HepG2 (cell line): ENCODE measurements around the gene GDF11. TPM values are rescaled to one million over a fixed set of nuclear protein-coding genes. Genes with fewer than 3 reads are reported as not detected.

Experiments
- KIAA2018 ChIP-seq: sonication (generic); formaldehyde crosslinking; IDR thresholded peaks from 2 replicates; pipeline ENCODE4 v1.5.0; 2020; ENCODE audit warnings: mild to moderate bottlenecking, missing genetic modification reagents, borderline replicate concordance
- MTA1 ChIP-seq: sonication (generic); formaldehyde crosslinking; IDR thresholded peaks from 2 replicates; pipeline ENCODE4 v1.4.0; 2020; ENCODE audit warnings: missing genetic modification reagents, mild to moderate bottlenecking, borderline replicate concordance
- PLSCR1 ChIP-seq: sonication (generic); formaldehyde crosslinking; IDR thresholded peaks from 2 replicates; pipeline ENCODE4 v1.5.0; 2020; ENCODE audit warnings: missing genetic modification reagents, mild to moderate bottlenecking, borderline replicate concordance
- SOX6 ChIP-seq, 2 experiments: fragments of 450-650 bp in 1 of 2; sonication (generic) in 1 of 2; formaldehyde crosslinking in 1 of 2; IDR thresholded peaks; 2 replicates each; pipeline versions ENCODE4 v1.4.0 to v1.6.1; 2017 to 2020; ENCODE audit warnings: antibody characterized with exemption in 1 of 2, mild to moderate bottlenecking in 1 of 2, missing genetic modification reagents in 1 of 2
- TOE1 ChIP-seq: sonication (generic); formaldehyde crosslinking; IDR thresholded peaks from 2 replicates; pipeline ENCODE4 v1.4.0; 2020; ENCODE audit warnings: mild to moderate bottlenecking, missing genetic modification reagents
- ZBTB10 ChIP-seq: sonication (generic); formaldehyde crosslinking; IDR thresholded peaks from 2 replicates; pipeline ENCODE4 v1.4.0; 2020; ENCODE audit warnings: missing genetic modification reagents, borderline replicate concordance
- ZBTB7A ChIP-seq: sonication (generic); formaldehyde crosslinking; IDR thresholded peaks from 2 replicates; pipeline ENCODE4 v1.8.0; 2022; ENCODE audit warnings: mild to moderate bottlenecking, missing genetic modification reagents
- ZFP41 ChIP-seq: sonication (generic); formaldehyde crosslinking; IDR thresholded peaks from 2 replicates; pipeline ENCODE4 v1.4.0; 2020; ENCODE audit warnings: mild to moderate bottlenecking, missing genetic modification reagents, borderline replicate concordance
- ZNF235 ChIP-seq: sonication (generic); formaldehyde crosslinking; IDR thresholded peaks from 2 replicates; pipeline ENCODE4 v1.8.1; 2023; ENCODE audit warnings: mild to moderate bottlenecking, missing genetic modification reagents, borderline replicate concordance
- ZNF264 ChIP-seq: sonication (generic); formaldehyde crosslinking; IDR thresholded peaks from 2 replicates; pipeline ENCODE4 v1.4.0; 2020; ENCODE audit warnings: missing genetic modification reagents
- ZNF30 ChIP-seq: sonication (generic); formaldehyde crosslinking; IDR thresholded peaks from 2 replicates; pipeline ENCODE4 v1.5.0; 2020; ENCODE audit warnings: mild to moderate bottlenecking, missing genetic modification reagents
- ZNF430 ChIP-seq: sonication (generic); formaldehyde crosslinking; IDR thresholded peaks from 2 replicates; pipeline ENCODE4 v1.9.0; 2021; ENCODE audit warnings: mild to moderate bottlenecking, missing genetic modification reagents
- ZNF691 ChIP-seq: sonication (generic); formaldehyde crosslinking; IDR thresholded peaks from 2 replicates; pipeline ENCODE4 v1.4.0; 2020; ENCODE audit warnings: missing genetic modification reagents, low read depth, mild to moderate bottlenecking, borderline replicate concordance
- polyA plus RNA-seq, 8 experiments: library from polyadenylated mRNA; depleted of rRNA in 3 of 8; stranded (reverse) in 7 of 8; unstranded in 1 of 8; fragments of >200 nt; fragmentation: Illumina TruSeq in 4 of 8; extraction: Trizol in 4 of 8; gene quantifications; 2 replicates each; pipeline versions ENCODE4 v1.2.1 to v1.2.3, GENCODE V29; 2011 to 2016; ENCODE audit warnings: low read depth in 4 of 8, missing spikeins in 1 of 8, mixed read lengths in 1 of 8; ENCODE audit not compliant: insufficient read depth in 1 of 8
- total RNA-seq, 5 experiments: library from RNA; depleted of rRNA; stranded (reverse); fragments of >200 nt; fragmentation: Illumina TruSeq; extraction: Trizol; gene quantifications; 2 replicates each; pipeline ENCODE4 v1.2.3, GENCODE V29; 2016; ENCODE audit warnings: low read depth in 1 of 5

The GDF11 gene
- total and polyA plus RNA-seq, 2 of the 13 experiments (the other 11 are each of a cell fraction or from before 2014, with no cell fraction given): 0.63 to 1.5 TPM

- TF ChIP-seq KIAA2018 (CRISPR knock-in tag): no peak
- TF ChIP-seq ZNF430 (CRISPR knock-in tag): no peak
- no peak for TF ChIP-seq PLSCR1
- no peak for TF ChIP-seq ZNF264 (CRISPR knock-in tag)
- no peak for TF ChIP-seq ZBTB10 (CRISPR knock-in tag)
- no peak for TF ChIP-seq MTA1
- TF ChIP-seq SOX6 (IDR thresholded peaks at IDR 0.05): no peak
- peak; percentile 31; the same call in 1 of the 2 replicates for TF ChIP-seq SOX6 (CRISPR knock-in tag; IDR thresholded peaks at IDR 0.05)
- TF ChIP-seq ZNF235 (CRISPR knock-in tag): no peak
- TF ChIP-seq ZNF691 (CRISPR knock-in tag): no peak
- no peak for TF ChIP-seq ZFP41
- TF ChIP-seq ZBTB7A: peak; percentile 34; the same call in 1 of the 2 replicates
- no peak for TF ChIP-seq TOE1 (CRISPR knock-in tag)
- no peak for TF ChIP-seq ZNF30 (CRISPR knock-in tag)
Measured at GRCh38 chr12:55728186-55728938, 14.6 kb upstream of the GDF11 start (continued).
